HFF-Myc (cell line): ENCODE measurements around the gene SCML1.
"Not testable (repeated sequence)": the region's sequence is repeated elsewhere in the genome, so short reads cannot be mapped to it uniquely, and the experiment has no call there.

Experiments used
- DNase-seq: peaks from one replicate; pipeline ENCODE4 v3.0.0-alpha.2; 2011; ENCODE audit warnings: low read depth; ENCODE audit errors: extremely low read depth
- H3K4me3 ChIP-seq: replicated peaks from 2 replicates; pipeline ENCODE4 v1.5.1; 2011; ENCODE audit warnings: low read depth, mild to moderate bottlenecking, control low read depth, low read length
- TF ChIP-seq, protein P1 (sequence below): IDR thresholded peaks from 2 replicates; pipeline ENCODE4 v1.5.1; 2012; ENCODE audit warnings: mild to moderate bottlenecking, low read depth, low read length, control low read depth; ENCODE audit errors: missing control alignments

The SCML1 gene

DNA sequence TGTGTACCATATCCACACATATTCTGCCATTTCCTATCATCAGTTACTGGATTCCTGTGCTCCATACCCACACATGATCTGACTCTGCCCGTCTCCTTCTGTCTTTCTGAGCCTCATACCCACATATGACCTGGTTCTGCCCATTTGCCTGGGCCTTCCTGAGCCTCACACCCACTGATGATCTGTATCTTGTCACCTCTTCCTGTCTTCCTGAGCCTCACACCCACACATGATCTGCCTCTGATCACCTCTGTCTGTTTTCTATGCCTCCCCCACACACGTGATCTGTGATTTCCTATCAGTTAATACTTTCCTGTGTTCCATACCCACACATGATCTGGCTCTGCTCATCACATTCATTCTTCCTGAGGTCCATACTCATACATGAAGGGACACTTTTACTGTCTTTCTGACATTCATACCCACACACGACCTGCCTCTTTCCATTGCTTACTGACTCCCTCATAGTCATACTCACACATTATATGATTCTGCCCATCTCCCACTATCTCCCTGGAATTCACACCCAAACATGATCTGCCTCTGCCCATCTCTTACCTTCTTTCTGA, 32.5 kb downstream of the SCML1 start:
- TF ChIP-seq, protein P1, sequence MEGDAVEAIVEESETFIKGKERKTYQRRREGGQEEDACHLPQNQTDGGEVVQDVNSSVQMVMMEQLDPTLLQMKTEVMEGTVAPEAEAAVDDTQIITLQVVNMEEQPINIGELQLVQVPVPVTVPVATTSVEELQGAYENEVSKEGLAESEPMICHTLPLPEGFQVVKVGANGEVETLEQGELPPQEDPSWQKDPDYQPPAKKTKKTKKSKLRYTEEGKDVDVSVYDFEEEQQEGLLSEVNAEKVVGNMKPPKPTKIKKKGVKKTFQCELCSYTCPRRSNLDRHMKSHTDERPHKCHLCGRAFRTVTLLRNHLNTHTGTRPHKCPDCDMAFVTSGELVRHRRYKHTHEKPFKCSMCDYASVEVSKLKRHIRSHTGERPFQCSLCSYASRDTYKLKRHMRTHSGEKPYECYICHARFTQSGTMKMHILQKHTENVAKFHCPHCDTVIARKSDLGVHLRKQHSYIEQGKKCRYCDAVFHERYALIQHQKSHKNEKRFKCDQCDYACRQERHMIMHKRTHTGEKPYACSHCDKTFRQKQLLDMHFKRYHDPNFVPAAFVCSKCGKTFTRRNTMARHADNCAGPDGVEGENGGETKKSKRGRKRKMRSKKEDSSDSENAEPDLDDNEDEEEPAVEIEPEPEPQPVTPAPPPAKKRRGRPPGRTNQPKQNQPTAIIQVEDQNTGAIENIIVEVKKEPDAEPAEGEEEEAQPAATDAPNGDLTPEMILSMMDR = no peak
- H3K4me3 ChIP-seq = no peak overlapping the region
- no peak for DNase-seq

DNA sequence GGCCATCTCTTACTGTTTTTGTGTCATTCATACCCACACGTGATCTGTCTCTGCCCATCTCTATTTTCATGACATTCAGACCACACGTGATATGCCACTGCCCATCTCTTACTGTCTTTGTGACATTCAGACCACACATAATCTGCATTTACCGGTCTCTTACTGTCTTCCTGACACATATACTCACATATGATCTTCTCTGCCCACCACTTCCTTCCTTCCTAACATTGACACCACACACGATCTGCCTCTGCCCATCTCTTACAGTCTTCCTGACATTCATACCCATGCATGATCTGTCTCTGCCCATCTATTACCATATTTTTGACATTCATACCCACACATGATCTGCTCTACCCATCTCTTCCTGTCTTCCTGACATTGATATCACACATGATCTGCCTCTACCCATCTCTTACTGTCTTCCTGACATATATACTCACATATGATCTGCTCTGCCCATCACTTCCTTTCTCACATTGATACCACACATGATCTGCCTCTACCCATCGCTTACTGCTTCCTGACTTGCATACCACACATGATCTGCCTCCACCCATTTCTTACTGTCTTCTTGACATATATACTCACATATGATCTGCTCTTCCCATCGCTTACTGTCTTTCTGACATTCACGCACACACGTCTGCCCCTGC, 36.1 kb downstream of the SCML1 start:
- no peak overlapping the region for H3K4me3 ChIP-seq
- no peak for DNase-seq
- TF ChIP-seq, protein P1 = no peak

DNA sequence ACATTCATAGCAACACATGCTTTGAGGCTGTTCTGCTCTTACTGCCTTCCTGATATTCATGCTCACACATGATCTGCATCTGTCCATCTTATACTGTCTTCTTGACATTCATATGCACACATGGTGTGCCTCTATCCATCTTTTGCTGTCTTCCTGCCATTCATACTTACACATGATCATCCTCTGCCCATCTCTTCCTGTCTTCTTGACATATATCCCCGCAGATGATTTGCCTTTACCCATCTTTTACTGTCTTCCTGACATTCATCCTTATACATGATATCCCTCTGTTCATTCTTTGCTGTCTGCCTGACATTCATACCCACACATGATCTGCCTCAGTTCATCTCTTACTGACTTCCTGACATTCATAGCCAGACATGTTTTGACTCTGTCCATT, 36.8 kb downstream of the SCML1 start:
- DNase-seq = no peak
- H3K4me3 ChIP-seq = no peak overlapping the region
- TF ChIP-seq, protein P1 = no peak

DNA sequence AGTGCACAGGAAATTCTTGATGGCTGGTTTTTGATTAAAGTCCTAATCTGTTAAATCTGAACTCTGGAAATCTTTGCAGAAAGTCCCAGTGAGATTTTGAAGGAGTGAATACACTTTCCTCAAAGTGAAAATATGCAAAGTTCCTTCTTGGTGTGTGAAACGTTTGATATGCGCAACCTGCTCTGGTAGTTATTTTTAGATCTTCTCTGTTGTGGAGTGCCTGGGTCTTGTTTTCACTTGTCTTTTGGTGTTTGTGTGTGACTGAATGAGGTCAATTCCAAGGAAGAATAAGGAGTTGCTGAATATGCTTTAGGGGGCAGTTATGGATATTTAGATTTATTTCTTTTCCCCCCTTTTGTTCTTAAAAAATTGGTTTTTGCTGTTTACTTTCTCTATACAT, 41.7 kb downstream of the SCML1 start:
- DNase-seq = no peak
- TF ChIP-seq, protein P1 = no peak
- H3K4me3 ChIP-seq = no peak overlapping the region

DNA sequence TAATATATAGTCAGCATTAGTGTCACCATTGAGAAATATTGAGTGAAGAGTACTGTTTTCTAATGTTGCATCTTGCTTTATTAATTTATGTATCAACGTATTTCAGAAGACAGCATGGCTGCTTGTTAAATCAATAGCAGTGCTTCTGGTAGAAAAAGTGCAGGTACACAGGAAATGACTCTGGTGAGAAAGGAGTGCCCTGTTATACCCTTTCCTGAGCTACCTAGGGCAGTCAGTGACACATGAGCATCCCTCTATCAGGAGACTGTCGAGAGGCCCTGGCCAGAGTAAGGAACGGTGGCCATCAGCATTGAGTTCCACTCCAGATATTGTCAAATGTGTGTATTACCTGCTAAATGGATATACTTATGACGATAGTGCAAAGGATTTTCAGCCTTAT, 42.1 kb downstream of the SCML1 start:
- TF ChIP-seq, protein P1 = no peak
- no peak overlapping the region for H3K4me3 ChIP-seq
- DNase-seq = no peak

DNA sequence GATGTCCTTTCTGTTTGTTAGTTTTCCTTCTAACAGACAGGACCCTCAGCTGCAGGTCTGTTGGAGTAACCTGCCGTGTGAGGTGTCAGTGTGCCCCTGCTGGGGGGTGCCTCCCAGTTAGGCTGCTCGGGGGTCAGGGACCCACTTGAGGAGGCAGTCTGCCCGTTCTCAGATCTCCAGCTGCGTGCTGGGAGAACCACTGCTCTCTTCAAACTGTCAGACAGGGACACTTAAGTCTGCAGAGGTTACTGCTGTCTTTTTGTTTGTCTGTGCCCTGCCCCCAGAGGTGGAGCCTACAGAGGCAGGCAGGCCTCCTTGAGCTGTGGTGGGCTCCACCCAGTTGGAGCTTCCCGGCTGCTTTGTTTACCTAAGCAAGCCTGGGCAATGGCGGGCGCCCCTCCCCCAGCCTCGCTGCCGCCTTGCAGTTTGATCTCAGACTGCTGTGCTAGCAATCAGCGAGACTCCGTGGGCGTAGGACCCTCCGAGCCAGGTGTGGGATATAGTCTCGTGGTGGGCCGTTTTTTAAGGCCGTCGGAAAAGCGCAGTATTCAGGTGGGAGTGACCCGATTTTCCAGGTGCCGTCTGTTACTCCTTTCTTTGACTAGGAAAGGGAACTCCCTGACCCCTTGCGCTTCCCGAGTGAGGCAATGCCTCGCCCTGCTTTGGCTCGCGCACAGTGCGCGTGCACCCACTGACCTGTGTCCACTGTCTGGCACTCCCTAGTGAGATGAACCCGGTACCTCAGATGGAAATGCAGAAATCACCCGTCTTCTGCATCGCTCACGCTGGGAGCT, 49.5 kb downstream of the SCML1 start:
- DNase-seq, H3K4me3 ChIP-seq: not testable (repeated sequence)

DNA sequence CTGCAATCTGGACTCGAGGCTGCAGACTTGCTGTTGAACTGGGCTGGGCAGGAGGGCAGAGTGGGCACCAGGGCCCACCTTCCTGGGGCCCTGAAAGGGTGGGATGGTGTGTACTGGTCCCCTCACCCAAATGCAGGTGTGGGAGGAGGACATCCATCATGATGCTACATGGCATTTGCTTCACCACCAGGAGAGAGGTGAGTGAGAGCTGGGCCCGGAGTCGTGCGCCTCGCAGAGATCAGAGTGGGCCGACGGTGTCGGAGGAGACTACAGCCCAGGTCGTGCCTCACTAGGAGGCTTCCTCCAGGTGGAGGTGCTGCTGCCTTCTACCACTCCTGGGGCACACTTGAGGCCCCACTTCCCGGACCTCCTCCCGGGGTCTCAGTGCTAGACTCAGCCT, 50.3 kb downstream of the SCML1 start:
- TF ChIP-seq, protein P1 = no peak
- no peak for DNase-seq
- no peak overlapping the region for H3K4me3 ChIP-seq
